ENCODE results near the gene NCLN.
"Not testable (repeated sequence)": the region's sequence is repeated elsewhere in the genome, so short reads cannot be mapped to it uniquely, and the experiment has no call there.

The NCLN gene

DNA sequence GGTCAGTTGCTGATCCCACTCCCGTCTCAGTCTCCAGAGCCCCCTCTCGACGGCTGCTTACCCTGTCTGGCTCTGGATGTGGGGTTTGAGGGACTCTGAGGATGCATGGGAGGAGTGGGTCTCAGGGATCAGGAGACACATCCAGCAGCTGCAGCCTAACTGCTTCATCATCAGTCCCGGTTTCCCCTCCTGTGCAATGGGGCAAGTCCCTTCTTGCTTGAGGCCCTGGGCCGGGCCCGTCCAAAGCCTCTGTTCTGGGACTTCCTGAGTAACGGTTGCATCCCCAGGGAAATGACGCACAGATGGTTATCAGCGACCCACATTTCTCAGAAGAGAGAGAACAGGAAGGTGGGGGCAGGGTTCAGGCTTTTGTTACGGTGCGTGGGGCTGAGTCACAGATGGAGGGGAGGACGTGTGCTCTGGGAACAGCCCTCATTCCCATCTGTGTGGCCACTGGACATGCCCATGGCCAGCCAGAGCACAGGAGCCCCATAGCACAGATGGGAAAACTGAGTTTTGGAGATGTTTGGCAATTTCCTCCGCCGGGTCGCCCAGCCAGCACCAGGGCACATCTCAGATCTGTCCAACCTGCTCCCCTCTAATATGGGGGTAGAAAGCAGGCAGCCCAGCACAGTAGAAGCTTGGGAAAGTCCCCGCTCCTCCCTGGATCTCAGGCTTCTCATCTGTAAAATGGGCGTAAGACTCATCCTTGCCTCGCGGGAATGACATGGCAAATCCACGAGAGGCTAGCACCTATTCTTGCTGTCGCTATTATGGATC is 30.6 kb upstream of the NCLN start:
- peak; percentile 91 for DNase-seq

DNA sequence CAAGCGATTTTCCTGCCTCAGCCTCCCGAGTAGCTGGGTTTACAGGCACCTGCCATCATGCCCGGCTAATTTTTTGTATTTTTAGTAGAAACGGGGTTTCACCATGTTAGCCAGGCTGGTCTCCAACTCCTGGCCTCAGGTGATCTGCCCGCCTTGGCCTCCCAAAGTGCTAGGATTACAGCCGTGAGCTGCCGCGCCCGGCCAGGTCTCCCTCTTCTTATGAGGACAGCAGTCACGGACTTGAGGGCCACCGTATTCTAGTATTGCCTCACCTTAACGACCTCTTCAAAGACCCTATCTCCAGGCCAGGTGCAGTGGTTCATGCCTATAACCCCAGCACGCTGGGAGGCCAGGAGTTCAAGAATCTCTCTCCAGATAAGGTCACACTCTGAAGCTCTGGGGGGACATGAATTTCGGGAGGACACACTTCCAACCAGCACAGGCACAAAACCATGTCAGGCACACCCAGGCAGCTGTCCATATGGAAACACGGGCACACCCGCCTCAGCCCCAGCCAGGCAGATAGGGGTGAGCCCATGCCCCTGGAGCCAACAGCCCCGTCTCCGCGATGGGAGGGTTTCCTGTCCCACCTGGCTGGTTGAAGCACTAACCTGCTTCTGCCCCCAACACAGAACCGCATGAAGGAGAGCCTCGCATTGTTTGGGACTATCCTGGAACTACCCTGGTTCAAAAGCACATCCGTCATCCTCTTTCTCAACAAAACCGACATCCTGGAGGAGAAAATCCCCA is 28.5 kb upstream of the NCLN start:
- DNase-seq = no peak

DNA sequence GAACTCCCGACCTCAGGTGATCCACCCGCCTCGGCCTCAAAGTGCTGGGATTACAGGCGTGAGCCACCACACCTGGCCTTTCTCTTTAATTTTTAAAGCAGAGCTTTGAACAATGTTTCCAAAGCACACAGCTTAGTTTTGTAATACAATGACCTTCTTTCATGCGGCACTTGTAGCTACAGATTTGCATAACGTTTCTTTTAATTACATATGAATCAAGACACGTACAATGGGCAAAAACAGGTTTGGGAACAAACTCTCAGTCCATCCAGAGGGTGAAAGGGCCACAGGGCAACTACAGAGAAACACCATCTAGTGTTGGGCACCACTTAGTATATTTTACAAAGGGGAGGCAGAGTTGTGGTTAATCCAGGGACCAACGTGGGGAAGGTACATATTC is 26.2 kb upstream of the NCLN start:
- no peak for DNase-seq

DNA sequence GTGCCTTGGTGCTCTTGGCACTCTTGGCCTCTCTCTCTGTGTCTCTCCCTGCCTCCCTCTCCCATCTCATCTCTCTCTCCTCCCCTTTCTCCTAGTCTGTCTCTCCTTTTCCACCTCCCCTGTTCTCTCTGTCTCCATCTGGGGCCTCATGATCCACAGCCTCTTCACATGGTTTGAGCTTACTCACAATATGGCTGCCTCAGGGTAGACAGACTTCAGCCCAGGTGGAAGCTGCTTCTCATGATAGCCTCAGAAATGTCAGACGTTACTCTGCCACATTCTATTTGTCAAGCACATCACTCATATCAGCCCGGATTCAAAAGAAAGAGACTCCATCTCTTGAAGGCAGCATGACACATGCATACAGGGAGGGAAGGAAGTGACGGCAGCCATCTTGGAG is 25.5 kb upstream of the NCLN start:
- DNase-seq = no peak

DNA sequence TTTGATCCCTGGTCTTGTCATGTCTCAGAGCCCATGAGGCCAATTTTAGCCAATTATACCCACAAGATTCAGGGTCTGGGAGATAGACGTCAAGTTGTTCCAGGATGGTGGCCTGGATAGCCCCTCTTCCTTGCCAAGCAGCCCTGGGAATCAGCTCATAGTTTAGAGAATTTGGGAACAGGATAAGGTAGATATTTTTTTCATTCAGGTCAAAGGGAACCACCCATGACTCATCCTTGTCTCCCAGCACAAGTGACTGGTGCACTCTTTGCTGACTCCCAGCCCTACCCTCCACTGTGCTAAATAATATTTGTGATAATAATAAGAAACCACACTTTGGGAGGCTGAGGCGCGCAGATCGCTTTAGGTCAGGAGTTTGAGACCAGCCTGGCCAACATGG is 24.3 kb upstream of the NCLN start:
- DNase-seq = no peak

DNA sequence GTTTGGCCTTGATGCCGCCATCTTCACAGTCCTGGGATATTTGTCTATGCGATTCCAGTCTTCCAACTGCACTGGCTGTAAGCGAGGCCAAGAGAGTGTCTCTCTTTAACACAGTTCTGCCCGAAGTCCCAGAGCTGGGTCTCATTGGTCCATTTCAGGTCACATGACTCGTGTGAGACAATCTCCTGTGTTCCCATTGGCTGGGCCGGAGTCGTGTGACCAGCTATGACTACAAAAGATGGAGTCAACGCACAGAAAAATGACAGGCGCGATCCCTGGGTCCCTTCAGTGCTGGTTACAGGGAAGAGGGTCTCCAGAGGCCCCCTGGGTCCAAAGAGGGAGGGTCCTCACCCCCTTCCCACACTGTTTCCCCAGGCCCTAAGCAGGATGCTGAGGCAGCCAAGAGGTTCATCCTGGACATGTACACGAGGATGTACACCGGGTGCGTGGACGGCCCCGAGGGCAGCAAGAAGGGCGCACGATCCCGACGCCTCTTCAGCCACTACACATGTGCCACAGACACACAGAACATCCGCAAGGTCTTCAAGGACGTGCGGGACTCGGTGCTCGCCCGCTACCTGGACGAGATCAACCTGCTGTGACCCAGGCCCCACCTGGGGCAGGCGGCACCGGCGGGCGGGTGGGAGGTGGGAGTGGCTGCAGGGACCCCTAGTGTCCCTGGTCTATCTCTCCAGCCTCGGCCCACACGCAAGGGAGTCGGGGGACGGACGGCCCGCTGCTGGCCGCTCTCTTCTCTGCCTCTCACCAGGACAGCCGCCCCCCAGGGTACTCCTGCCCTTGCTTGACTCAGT is 23.1 kb upstream of the NCLN start:
- peak; percentile 42 for DNase-seq

DNA sequence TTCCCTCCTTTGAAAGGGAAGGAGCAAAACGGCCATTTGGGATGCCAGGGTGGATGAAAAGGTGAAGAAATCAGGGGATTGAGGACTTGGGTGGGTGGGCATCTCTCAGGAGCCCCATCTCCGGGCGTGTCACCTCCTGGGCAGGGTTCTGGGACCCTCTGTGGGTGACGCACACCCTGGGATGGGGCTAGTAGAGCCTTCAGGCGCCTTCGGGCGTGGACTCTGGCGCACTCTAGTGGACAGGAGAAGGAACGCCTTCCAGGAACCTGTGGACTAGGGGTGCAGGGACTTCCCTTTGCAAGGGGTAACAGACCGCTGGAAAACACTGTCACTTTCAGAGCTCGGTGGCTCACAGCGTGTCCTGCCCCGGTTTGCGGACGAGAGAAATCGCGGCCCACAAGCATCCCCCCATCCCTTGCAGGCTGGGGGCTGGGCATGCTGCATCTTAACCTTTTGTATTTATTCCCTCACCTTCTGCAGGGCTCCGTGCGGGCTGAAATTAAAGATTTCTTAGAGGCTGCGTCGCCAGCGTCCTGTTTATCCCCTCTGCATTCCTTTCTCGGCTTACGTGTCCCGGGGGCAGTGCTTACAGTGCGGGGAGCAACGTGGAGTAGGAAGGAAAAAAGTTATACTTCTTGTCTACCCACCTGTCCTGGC is 22.4 kb upstream of the NCLN start:
- DNase-seq = peak; percentile 85

DNA sequence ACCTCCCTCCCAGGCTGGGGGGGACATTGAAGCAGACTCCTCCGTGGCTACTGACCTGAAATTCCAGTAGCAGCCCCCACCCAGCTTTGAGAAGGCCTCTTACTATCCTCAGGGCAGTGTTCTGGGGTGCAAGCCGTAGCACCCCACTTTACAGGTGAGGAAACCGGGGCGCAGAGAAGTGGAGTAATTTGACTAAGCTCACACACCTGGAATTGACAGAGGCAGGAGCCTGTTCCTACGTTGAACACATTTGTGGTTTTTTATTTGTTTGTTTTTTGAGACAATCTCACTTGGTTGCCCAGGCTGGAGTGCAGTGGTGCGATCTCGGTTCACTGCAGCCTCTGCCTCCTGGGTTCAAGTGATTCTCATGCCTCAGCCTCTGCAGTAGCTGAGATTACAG is 21.8 kb upstream of the NCLN start:
- DNase-seq = no peak

DNA sequence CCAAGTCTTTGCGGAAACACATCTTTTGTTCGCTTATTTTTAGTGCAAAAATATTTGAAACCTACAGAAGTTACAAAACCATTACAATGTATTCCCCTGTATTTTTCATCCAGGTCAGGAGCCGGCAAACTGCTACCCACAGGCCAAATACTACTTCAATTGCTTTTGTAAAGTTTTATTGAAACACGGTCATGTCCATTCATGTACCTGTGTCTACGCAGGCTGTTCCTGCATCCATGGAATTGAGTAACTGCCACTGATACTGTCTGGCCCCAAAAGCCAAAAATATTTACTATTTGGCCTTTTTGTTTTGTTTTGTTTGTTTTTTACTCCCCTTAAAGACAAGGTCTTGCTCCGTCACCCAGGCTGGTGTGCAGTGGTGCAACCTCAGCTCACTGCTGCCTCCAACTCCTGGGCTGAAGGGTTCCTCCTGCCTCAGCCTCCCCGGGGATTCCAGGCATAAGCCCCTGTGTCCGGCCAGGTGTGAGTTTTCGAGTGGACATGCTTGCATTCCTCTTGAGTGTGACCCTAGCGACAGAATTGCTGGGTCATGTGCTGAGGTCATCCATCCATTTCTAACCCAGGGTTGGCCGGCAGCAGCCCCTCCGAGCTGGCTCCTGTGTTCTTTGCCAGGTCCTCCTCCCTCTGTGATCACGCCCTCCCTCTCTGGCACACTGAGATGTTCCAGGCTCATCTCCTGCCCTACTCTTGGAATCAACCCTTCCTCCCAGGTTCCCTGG is 18.0 kb upstream of the NCLN start:
- DNase-seq = no peak

DNA sequence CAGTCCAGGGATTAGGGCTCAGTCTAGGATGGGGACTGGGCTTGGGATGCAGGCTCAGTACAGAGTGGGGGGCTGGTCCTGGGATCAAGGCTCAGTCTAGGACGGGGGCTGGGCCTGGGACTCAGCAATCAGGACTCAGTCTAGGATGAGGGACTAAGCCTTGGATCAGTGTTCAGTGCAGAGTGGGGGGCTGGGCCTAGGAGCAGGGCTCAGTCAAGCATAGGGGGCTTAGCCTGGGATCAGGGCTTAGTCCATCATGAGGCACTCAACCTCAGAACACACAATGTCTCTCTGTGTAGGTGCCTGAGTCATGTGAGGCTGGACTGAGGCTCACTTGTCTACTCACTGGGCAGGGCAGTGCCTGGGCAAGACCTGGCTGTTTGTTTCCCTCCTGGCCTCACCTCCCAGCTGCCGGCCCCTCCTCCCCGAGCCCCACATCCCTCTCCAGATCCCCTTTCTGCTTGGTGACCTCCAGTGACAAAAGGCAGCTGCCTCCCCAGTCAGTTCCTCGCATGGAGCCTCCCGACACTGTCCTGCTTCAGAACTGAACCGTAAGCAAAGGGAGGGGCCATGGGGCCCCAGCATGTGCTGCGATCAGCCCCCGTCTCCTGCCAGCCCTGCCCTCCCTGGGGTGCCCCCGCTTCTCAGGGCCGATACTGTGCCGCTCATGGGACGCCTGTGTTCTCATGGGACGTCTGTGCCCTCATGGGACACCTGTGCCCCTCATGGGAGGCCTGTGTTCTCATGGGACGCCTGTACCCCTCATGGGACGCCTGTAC is 13.6 kb upstream of the NCLN start:
- no peak for DNase-seq

DNA sequence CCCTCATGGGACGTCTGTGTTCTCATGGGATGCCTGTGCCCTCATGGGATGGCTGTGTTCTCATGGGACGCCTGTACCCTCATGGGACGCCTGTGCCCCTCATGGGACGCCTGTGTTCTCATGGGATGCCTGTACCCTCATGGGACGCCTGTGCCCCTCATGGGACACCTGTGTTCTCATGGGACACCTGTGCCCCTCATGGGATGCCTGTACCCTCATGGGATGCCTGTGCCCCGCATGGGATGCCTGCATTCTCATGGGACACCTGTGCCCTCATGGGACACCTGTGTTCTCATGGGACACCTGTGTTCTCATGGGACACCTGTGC is 13.1 kb upstream of the NCLN start:
- DNase-seq = not testable (repeated sequence)

DNA sequence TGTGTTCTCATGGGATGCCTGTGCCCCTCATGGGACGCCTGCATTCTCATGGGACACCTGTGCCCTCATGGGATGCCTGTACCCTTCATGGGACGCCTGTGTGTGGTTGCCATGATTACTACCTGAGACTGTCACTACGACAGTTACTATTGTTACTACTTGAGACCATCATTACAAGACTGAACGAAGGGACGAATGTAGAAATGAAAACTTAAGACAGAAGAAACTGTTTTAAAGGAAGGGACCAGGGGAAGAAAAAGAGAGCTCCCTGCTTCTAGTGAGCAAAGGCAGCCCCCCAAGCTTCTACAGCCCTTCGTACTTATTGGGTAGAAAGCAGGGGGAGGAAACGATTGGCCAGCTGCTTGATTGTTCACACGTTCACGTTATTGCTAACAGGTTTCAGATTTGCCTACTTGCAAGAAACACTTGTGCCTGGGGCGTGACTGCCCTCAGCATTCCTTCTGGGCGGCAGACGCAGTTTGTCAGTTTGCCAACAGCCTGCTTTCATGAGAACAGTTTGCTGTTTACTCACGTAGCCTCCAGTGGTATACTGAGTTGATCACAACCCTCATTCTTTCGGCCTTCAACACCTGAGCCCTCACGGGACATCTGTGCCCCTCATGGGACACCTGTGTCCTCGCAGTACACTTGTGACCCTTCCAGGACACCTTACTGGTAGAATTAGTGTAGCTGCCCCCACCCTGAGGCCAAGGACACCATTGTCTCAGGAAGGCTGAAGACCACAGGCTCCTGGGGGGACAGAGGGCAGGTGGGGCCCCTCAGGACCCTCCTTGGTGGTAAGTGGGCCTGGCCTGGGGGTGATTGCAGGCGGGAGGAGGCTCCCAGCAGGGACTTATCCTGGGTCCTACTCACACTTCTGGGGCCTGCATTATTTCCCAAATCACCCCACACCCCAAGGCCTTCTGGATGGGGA is 9.7 kb upstream of the NCLN start:
- DNase-seq = peak; percentile 62

DNA sequence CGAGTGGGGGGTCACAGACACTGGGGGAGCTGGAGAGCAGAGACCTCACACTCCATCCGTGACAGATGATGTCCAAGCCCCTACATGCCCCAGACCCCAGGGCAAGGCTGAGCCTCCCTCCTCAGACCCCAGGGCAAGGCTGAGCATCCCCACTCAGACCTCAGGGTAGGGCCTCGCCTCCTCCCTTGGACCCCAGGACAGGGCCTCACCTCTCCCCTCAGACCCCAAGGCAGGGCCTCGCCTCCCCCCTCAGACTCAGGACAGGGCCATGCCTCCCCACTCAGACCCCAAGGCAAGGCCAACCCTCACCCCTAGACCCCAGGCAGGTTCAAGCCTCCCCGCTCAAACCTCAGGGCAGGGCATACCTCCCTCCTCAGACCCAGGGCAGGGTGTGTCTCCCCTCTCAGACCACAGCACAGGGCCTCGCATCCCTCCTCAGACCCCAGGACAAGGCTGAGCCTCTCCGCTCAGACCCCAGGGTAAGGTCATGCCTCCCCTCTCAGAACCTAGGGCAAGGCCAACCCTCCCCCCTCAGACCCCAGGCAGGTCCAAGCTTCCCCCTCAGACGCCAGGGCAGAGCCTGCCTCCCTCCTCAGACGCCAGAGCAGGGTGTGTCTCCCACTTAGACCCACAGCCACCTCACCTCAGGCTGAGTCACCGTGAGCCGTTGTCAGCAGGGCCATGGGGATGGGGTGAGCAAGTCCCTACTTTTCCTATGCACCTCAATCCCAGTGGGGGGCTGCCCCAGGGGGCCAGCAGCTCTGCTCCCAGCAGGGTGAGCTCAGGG is 8.8 kb upstream of the NCLN start:
- DNase-seq = peak; percentile 77

DNA sequence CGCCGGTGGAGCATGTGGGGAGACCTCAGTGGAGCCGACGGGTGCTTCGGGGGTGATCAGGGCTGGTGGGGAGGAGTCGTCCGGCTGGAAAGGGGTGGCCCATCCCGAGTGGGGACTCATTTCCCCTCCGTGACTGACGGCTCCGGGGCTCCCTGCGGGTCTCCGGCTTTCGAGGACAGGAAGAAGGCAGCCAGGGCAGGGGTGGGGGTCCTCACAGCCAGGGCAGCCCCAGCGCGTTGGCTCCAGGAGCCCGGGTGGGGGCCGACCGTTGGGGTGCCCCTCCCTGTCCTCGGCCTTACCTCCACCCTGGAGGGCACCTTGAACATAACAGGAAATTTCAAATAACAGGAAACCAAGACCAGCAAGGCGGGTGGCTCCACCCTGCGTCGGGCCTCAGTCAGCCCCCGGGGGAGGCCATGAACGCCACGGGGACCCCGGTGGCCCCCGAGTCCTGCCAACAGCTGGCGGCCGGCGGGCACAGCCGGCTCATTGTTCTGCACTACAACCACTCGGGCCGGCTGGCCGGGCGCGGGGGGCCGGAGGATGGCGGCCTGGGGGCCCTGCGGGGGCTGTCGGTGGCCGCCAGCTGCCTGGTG is 7.3 kb upstream of the NCLN start, which contains the start of gene S1PR4:
TSS of gene S1PR4 (plus strand) at position 393 of the 596 bp plus-strand sequence. CDS start at position 417, 24 bp downstream.
- peak; percentile 83 for DNase-seq

DNA sequence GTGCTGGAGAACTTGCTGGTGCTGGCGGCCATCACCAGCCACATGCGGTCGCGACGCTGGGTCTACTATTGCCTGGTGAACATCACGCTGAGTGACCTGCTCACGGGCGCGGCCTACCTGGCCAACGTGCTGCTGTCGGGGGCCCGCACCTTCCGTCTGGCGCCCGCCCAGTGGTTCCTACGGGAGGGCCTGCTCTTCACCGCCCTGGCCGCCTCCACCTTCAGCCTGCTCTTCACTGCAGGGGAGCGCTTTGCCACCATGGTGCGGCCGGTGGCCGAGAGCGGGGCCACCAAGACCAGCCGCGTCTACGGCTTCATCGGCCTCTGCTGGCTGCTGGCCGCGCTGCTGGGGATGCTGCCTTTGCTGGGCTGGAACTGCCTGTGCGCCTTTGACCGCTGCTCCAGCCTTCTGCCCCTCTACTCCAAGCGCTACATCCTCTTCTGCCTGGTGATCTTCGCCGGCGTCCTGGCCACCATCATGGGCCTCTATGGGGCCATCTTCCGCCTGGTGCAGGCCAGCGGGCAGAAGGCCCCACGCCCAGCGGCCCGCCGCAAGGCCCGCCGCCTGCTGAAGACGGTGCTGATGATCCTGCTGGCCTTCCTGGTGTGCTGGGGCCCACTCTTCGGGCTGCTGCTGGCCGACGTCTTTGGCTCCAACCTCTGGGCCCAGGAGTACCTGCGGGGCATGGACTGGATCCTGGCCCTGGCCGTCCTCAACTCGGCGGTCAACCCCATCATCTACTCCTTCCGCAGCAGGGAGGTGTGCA is 6.6 kb upstream of the NCLN start:
- peak; percentile 38 for DNase-seq

DNA sequence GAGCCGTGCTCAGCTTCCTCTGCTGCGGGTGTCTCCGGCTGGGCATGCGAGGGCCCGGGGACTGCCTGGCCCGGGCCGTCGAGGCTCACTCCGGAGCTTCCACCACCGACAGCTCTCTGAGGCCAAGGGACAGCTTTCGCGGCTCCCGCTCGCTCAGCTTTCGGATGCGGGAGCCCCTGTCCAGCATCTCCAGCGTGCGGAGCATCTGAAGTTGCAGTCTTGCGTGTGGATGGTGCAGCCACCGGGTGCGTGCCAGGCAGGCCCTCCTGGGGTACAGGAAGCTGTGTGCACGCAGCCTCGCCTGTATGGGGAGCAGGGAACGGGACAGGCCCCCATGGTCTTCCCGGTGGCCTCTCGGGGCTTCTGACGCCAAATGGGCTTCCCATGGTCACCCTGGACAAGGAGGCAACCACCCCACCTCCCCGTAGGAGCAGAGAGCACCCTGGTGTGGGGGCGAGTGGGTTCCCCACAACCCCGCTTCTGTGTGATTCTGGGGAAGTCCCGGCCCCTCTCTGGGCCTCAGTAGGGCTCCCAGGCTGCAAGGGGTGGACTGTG is 5.9 kb upstream of the NCLN start:
- DNase-seq = no peak

DNA sequence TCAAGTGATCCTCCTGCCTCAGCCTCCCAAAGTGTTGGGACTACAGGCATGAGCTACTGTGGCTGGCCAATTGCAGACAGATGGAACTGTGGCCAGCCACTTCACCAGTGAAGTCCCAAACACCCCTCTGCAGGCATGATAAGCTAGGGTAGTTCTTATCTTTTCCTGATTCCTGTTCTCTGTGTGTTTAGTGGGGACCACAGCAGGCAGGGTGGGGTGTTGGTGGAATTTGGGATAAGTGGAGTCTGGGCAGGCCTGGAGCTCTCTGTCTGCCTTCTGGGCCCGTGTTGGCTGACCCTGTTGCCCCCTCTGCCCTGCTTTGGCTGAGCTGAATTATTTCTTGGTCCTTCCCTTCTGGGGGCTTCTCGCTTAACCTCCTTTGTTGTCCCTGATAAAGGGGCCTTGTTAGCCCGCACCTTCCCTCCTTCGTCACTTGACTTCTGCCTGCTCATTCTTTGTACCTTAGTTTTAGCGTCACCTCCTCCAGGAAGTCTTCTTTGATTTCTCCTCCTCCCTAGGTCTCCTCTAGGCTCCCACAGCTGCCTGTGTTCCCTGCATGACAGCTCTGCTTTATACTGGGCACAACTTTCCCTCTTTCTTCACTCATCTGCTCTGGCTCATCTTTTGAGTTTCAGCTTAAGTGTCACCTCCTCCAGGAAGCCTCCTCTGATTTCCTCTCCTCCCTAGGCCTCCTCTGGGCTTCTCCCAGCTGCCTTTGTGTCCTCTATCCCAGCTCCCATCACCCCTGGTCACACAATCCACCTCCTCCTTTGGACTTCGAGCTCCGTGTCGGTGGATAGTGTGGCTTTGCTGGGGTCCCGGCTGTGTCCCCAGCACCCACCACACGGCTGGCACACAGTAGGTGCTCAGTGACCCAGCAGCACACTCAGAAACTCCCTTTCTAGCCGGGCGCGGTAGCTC is 1.7 kb upstream of the NCLN start:
- DNase-seq = no peak

All from CD4-positive, alpha-beta T cell treated with Interleukin-17A for 1 hour (primary cell).